Suppressor macrophage treated with lipopolysaccharide for 4 hours (primary cell): ENCODE measurements around the gene ALOX5.

Source experiments
- DNase-seq: peaks from one replicate; pipeline ENCODE4 v3.0.0-alpha.2; 2020

Gene ALOX5

GRCh38 chr10:45425621-45426563 lies 51.9 kb downstream of the ALOX5 start:
- peak; percentile 19 for DNase-seq

GRCh38 chr10:45427262-45427969 lies 53.4 kb downstream of the ALOX5 start:
- DNase-seq = no peak

- DNase-seq = no peak
Observed at GRCh38 chr10:45427970-45428366, 54.0 kb downstream of the ALOX5 start.

GRCh38 chr10:45428611-45429510 lies 54.8 kb downstream of the ALOX5 start:
- no peak for DNase-seq

GRCh38 chr10:45429790-45430189 lies 55.8 kb downstream of the ALOX5 start:
- no peak for DNase-seq

GRCh38 chr10:45432113-45432512 lies 58.1 kb downstream of the ALOX5 start:
- DNase-seq = no peak

GRCh38 chr10:45432700-45433472 lies 58.9 kb downstream of the ALOX5 start:
- DNase-seq = no peak

- DNase-seq = no peak
Observed at GRCh38 chr10:45433716-45434469, 59.9 kb downstream of the ALOX5 start.

- peak; percentile 42 for DNase-seq
Observed at GRCh38 chr10:45437587-45438465, 63.8 kb downstream of the ALOX5 start.

GRCh38 chr10:45438466-45439090 lies 64.6 kb downstream of the ALOX5 start:
- DNase-seq = no peak

GRCh38 chr10:45439365-45439764 lies 65.3 kb downstream of the ALOX5 start:
- DNase-seq = no peak

GRCh38 chr10:45439873-45440272 lies 65.9 kb downstream of the ALOX5 start:
- DNase-seq = no peak

- no peak for DNase-seq
Observed at GRCh38 chr10:45440511-45441062, 66.6 kb downstream of the ALOX5 start.

GRCh38 chr10:45441239-45442190 lies 67.5 kb downstream of the ALOX5 start:
- no peak for DNase-seq

GRCh38 chr10:45442251-45442650 lies 68.2 kb downstream of the ALOX5 start:
- DNase-seq = no peak

- no peak for DNase-seq
Observed at GRCh38 chr10:45442662-45443061, 68.6 kb downstream of the ALOX5 start.

GRCh38 chr10:45443101-45444009 lies 69.3 kb downstream of the ALOX5 start:
- DNase-seq = no peak
